ENCODE measurements around the gene TRIM38.
"Not testable (repeated sequence)": the region's sequence is repeated elsewhere in the genome, so short reads cannot be mapped to it uniquely, and the experiment has no call there.

TRIM38 gene

GRCh38 chr6:25942561-25943147 lies 19.9 kb upstream of the TRIM38 start:
- FAIRE-seq: peak; percentile 96

DNA sequence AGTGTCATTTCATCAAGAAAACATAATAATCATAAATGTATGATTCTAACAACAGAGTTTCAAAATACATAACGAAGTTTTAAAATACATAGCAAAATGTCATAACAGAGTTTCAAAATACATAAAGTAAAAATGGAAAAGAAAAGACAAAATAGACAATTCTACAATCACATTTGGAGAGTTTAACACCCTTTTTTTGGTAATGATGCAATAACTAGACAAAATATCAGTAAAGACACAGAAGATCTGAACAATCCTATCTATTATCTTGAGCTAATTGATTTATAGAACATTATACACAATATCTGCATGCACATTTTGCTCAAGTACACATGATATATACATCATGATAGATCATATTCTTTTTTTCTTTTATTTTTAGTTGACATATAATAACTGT lies 18.7 kb upstream of the TRIM38 start:
- peak; percentile 80 for FAIRE-seq

DNA sequence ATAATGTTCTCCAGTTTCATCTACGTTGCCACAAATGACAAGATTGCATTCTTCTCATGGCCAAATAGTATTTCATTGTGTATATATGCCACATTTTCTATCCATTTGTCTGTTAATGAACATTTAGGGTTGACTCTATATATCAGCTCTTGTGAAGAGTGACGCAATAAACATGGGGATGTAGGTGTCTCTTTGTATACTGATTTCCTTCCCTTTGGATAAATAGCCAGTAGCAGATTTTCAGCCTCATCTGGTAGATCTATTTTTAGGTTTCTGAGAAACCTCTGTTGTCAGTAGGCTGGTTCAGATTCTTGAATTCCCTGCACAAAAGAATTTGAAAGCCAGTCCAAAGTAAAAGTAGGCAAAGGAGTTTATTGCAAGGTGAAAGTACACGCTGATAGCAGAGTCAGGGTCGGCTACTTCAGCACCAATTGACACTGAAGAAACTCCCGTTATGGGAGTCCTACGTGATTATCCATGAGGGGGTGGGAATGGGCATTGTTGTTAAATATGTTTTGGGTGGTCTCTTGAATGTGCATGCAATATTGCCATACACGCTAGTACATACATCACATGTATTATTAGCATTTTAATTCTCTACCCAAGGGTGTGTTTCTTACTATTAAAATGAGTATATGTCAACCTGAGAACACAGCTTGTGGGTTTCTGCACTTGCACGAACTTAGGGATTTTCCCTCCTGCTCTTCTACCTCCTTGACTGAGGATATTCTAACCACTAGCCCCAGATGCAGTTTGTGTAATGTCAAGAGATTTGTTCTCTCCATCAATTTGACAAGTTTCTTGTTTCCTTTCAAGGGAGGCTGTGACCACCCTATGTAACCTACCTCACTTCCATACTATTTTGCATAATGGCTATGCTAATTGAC lies 17.7 kb upstream of the TRIM38 start:
- no peak for FAIRE-seq

DNA sequence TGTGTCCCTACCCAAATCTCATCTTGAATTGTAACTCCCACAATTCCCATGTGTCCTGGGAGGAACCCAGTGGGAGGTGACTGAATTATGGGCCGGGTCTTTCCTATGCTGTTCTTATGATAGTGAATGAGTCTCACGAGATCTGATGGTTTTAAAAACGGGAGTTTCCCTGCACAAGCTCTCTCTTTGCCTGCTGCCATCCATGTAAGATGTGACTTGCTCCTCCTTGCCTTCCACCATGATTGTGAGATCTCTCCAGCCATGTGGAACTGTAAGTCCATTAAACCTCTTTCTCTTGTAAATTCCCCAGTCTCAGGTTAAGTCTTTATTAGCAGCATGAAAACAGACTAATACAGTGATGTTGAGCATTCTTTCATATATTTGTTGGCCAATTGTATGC lies 16.9 kb upstream of the TRIM38 start:
- not testable (repeated sequence) for FAIRE-seq

DNA sequence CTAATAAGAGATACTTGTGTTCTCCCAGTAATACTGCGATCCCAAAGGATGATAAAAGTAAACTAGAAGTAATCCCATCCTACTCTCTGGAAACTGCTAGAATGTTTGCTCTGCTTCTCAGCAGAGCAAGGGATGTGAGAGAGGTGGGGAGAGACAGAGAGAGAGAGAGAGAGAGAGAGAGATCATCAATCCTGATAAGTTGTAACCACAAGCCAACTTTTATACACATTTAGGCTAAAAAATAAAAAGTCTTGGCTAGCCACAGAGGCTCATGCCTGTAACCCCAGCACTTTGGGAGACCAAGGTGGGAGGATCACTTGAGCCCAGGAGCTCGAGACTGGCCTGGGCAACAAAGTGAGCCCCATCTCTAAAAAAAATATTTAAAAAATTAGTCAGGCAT lies 16.0 kb upstream of the TRIM38 start:
- FAIRE-seq: no peak

- FAIRE-seq: not testable (repeated sequence)
Observed at GRCh38 chr6:25947492-25947891, 15.1 kb upstream of the TRIM38 start.

GRCh38 chr6:25949695-25950094 lies 12.9 kb upstream of the TRIM38 start:
- no peak for FAIRE-seq

DNA sequence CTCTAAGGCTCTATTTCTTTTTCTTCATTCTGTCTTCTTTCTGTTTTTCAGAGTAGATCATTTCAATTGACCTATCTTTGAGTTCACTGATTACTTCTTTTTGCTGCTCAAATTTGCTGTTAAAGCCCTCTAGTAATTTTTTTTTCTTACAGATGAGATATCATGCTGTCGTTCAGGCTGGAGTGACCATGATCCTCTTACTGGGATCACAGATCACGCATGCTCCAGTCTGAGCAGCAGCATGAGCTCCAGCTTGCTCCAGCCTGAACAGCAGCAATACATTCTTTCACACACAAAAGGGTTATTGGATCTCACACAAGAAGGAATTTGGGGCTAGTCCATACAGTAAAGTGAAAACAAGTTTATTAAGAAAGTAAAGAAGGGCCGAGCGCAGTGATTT lies 12.3 kb upstream of the TRIM38 start:
- FAIRE-seq: no peak

DNA sequence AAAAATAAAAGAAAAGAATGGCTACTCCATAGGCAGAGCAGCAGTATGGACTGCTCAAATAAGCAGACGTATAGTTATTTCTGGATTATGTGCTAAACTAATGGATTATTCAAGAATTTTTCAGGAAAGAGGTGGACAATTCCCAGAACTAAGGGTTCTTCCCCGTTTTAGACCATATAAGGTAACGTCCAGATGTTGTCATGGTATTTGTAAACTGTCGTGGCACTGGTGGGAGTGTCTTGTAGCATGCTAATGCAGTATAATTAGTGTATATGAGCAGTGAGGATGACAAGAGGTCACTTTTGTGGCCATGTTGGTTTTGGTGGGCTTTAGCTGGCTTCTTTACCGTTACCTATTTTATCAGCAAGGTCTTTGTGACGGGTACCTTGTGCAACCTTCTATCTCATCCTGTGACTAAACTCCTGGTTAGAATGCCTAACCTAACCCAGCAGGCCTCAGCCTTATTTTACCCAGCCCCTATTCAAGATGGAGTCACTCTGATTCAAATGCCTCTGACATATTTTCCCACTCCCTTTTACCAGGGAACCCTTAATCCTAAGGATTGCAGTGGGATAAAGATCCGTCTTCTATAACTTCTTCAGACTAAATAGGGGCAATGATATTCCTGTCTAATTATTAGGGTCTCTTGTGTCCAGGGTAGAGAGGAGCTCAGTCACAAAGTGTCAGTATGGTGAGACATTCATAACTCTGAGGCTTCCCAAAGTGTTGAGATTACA lies 11.1 kb upstream of the TRIM38 start:
- FAIRE-seq: no peak

DNA sequence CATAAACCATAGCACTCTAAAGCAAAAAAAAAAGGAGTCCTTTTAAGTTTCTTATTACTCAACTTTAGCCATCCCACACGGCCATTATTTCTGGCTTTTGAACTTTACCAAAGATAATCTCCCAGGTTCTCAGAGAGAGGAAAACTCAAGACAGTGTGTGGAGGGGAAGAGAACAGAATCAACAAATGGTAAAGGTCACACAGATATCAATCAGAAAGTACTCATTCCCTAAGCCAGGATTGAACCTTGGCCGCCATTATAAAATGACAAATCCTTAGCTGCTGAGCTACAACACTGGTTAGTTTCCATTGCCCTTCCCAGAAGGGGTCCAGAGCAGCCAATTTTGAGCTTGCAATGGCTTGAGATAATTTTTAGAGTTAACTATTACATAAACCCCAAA lies 10.1 kb upstream of the TRIM38 start:
- no peak for FAIRE-seq

DNA sequence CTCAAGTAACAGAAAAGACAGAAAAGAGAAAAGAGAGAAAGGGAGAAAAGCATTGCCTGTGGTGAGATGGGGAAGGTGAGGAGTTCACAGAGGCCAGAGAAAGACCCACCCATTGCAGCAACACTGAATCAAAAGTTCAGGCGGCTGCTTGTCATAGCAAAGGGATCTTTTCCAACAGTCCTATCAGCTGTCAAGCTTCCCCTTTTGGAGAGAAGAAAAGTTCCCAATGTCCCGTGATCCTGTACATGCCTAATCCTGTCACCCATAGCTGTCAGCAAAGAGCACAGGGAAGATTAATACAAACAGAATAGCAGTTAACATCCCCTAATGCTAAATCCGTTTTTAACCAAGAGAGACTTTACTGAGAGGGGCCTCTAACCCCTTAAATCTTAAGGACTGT lies 8.9 kb upstream of the TRIM38 start:
- FAIRE-seq: no peak

DNA sequence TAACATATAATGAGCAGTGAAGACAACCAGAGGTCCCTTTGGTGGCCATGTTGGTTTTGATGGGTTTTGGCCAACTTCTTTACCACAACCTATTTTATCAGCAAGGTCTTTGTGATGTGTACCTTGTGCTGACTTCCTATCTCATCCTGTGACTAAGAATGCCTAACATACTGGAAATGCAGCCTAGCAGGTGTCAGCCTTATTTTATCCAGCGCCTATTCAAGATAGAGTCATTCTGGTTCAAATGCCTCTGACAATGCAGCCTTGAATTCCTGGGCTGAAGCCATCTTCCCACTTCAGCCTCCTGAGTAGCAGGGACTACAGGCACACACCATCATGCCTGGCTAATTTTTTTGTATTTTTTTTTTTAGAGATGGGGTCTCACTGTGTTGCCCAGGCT lies 7.8 kb upstream of the TRIM38 start:
- no peak for FAIRE-seq

- FAIRE-seq: no peak
Observed at GRCh38 chr6:25956226-25956625, 6.4 kb upstream of the TRIM38 start.

GRCh38 chr6:25958700-25959162 lies 3.9 kb upstream of the TRIM38 start:
- no peak for FAIRE-seq

GRCh38 chr6:25959890-25960536 lies 2.6 kb upstream of the TRIM38 start:
- no peak for FAIRE-seq

GRCh38 chr6:25960734-25961133 lies 1.9 kb upstream of the TRIM38 start:
- FAIRE-seq: no peak

DNA sequence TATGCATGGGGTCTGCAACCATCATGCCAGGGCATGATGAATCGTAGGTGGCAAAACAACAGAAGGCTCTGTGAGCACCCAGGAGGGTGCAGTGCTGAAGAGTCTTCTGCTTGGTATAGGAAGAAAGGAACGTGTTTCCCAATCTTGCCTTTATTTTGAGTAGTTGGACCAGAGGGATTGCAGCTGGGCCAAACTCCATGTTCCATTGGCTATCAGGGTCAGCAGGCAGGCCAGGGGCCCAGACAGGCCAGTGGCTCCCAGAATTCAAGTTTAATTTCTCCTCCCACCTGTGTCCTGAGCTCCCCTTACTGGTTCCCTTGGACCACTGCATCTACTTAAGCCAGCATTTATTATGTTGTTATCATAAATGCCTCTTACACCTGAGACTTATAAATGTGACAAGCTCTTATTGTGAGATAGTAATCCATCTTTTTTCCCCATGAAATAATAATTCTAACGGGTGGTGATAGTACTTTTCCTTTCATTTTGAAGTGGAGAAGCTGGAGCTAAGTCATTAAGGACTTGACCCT lies 918 bp upstream of the TRIM38 start:
- no peak for FAIRE-seq

- no peak for FAIRE-seq
Observed at GRCh38 chr6:25963426-25964123, 973 bp downstream of the TRIM38 start.

DNA sequence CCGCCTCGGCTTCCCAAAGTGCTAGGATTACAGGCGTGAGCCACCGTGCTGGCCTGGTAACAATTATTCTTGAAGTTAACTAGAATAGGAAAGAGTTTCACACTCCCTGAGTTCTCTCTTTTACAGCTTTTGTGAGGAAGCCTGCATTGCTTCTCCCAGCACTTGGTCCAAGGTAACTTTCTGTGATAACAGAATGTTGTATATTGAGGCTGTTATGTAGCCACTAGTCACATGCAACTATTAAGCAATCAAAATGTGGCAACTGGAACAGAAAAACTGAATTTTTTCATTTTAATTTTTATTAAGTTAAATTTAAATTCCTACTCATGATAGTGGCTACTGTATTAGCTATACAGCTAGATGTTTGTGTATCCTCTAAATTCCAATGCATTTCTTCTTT lies 2.5 kb downstream of the TRIM38 start:
- FAIRE-seq: no peak

GRCh38 chr6:25966711-25967110 lies 4.1 kb downstream of the TRIM38 start:
- no peak for FAIRE-seq

DNA sequence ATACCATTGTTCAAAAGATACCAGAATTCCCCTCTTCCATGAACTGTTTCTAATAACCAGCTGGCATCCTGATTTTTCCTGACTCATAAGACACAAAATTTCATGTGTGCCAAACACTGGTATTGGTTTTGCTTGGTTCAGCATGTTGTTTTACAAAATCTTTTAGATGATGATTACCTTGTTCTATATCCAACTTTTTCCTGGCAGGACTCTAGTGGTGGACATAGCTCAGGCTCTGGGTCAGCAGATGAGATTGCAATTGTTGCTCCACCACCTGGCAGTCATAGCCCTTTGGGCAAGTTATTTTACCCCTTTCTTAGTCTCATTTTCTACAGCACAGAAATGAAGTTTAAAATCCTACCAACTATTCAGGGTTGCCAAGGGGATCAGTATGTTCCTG lies 6.2 kb downstream of the TRIM38 start:
- no peak for FAIRE-seq

DNA sequence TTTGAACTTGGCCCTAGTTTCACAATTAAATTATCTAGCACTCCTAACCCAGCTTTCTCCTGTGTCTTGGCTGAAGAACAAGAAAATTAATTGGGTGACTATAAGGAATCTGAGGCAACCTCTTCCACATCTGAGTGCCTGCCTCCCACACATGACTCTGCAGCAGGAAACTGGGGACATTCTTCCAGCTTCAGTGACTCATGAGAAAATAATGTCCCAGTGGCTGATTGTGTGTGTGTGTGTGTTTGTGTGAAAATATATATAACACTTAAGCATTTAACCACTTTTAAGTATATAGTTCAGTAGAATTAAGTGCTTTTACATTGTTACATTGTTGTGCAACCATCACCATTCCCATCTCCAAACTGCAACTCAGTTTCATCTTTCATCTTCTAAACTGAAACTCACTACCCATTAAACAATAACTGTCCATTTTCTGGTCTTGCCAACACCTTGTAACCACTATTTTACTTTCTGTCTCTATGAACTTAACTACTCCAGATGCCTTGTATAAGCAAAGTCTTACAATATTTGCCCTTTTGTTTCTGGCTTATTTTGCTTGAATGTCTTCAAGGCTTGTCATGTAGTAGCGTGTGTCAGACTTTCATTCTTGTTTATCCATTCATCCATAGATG lies 8.7 kb downstream of the TRIM38 start:
- FAIRE-seq: no peak
